Loucy (cell line): ENCODE data around the gene ARSG.

Source experiments
- H2AFZ ChIP-seq: fragments of 200-600 bp; sonication (generic); 2 replicates; pipeline ENCODE4 v1.6.0; 2016; ENCODE audit warnings: antibody characterized with exemption, mild to moderate bottlenecking, low read length, moderate library complexity
- H3F3A ChIP-seq: fragments of 200-600 bp; 2 replicates; pipeline ENCODE4 v1.6.0; 2016; ENCODE audit warnings: antibody characterized with exemption, low read depth, mild to moderate bottlenecking
- H3K27me3 ChIP-seq: fragments of 200-600 bp; sonication (generic); 2 replicates; pipeline ENCODE4 v1.6.1; 2014; ENCODE audit warnings: low read length, mild to moderate bottlenecking; ENCODE audit not compliant: insufficient read depth, poor library complexity, severe bottlenecking
- H3K36me3 ChIP-seq: fragments of 200-600 bp; sonication (generic); 2 replicates; pipeline ENCODE4 v1.6.1; 2016; ENCODE audit warnings: low read length; ENCODE audit not compliant: insufficient read depth
- H3K4me1 ChIP-seq: fragments of 200-600 bp; sonication (generic); 2 replicates; pipeline ENCODE4 v1.5.1; 2014; ENCODE audit warnings: low read length, mild to moderate bottlenecking; ENCODE audit not compliant: insufficient read depth, poor library complexity, severe bottlenecking
- H3K4me2 ChIP-seq: fragments of 200-600 bp; sonication (generic); 2 replicates; pipeline ENCODE4 v1.6.0; 2014; ENCODE audit warnings: antibody characterized with exemption, low read length, low read depth, mild to moderate bottlenecking; ENCODE audit not compliant: poor library complexity, severe bottlenecking
- H3K4me3 ChIP-seq: fragments of 200-600 bp; sonication (generic); 2 replicates; pipeline ENCODE4 v1.5.1; 2014; ENCODE audit warnings: low read length, mild to moderate bottlenecking, mixed read lengths; ENCODE audit not compliant: poor library complexity, severe bottlenecking
- H3K79me2 ChIP-seq: fragments of 200-600 bp; sonication (generic); 2 replicates; pipeline ENCODE4 v1.6.1; 2014; ENCODE audit warnings: low read length; ENCODE audit not compliant: insufficient read depth
- H3K9ac ChIP-seq: fragments of 200-600 bp; sonication (generic); 2 replicates; pipeline ENCODE4 v1.6.0; 2014; ENCODE audit warnings: mild to moderate bottlenecking, low read depth, low read length, moderate library complexity; ENCODE audit not compliant: poor library complexity, severe bottlenecking
- H3K9me2 ChIP-seq: fragments of 200-600 bp; sonication (generic); replicated peaks from 2 replicates; pipeline ENCODE4 v1.6.1; 2016; ENCODE audit warnings: low read depth, low read length, mixed read lengths
- H3K9me3 ChIP-seq: fragments of 200-600 bp; sonication (generic); 2 replicates; pipeline ENCODE4 v1.6.1; 2014; ENCODE audit warnings: mild to moderate bottlenecking, antibody characterized with exemption, low read length, low read depth; ENCODE audit not compliant: insufficient read depth
- H4K20me1 ChIP-seq: fragments of 200-600 bp; sonication (generic); 2 replicates; pipeline ENCODE4 v1.6.0; 2014; ENCODE audit warnings: antibody characterized with exemption, low read length, mild to moderate bottlenecking; ENCODE audit not compliant: insufficient read depth, poor library complexity, severe bottlenecking
- EZH2phosphoT487 ChIP-seq: fragments of 200-600 bp; IDR thresholded peaks from 2 replicates; pipeline ENCODE4 v1.6.1; 2018; ENCODE audit warnings: antibody characterized with exemption, mild to moderate bottlenecking, moderate library complexity, borderline replicate concordance
- TF ChIP-seq, protein P1 (sequence below): fragments of 200-600 bp; sonication (generic); conservative IDR thresholded peaks from 2 replicates; pipeline ENCODE4 v1.5.1; 2014; ENCODE audit warnings: mild to moderate bottlenecking, antibody characterized with exemption, low read length

ARSG gene

DNA sequence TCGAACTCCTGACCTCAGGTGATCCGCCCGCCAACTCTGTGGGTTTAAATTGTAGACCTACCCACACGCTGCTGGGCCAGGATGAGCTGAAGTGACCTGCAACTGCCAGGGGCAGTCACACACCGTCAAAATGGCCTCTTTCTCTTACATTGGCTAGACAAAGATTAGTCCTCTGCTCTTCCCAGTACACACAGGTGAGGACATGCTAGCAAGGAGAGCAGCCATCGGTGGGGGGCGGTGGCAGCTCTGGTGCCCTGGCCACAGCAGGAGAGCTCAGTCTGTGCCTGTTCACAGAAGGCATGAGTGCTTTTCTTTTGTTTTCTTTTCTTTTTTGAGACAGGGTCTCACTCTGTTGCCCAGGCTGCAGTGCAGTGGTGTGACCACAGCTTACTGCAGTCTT is 136.3 kb downstream of the ARSG start:
- Histone ChIP-seq H4K20me1 (no peaks in the 10 kb centered on the region), H3K27me3 (no peaks in the 10 kb centered on the region), H3K9ac (no peak overlapping the region), H2AFZ (no peak overlapping the region), H3K4me1 (no peaks in the 10 kb centered on the region), H3K4me2 (no peak overlapping the region), H3K9me3 (no peaks in the 10 kb centered on the region), H3K36me3 (peaks cover 25% of the 10 kb centered on the region; the same call in 1 of the 2 replicates), H3F3A (no peaks in the 10 kb centered on the region), H3K9me2 (no peaks in the 10 kb centered on the region), H3K79me2 (no peaks in the 10 kb centered on the region), H3K4me3 (no peak overlapping the region)
- TF ChIP-seq EZH2phosphoT487: no peak
- TF ChIP-seq, protein P1, sequence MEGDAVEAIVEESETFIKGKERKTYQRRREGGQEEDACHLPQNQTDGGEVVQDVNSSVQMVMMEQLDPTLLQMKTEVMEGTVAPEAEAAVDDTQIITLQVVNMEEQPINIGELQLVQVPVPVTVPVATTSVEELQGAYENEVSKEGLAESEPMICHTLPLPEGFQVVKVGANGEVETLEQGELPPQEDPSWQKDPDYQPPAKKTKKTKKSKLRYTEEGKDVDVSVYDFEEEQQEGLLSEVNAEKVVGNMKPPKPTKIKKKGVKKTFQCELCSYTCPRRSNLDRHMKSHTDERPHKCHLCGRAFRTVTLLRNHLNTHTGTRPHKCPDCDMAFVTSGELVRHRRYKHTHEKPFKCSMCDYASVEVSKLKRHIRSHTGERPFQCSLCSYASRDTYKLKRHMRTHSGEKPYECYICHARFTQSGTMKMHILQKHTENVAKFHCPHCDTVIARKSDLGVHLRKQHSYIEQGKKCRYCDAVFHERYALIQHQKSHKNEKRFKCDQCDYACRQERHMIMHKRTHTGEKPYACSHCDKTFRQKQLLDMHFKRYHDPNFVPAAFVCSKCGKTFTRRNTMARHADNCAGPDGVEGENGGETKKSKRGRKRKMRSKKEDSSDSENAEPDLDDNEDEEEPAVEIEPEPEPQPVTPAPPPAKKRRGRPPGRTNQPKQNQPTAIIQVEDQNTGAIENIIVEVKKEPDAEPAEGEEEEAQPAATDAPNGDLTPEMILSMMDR: no peak

DNA sequence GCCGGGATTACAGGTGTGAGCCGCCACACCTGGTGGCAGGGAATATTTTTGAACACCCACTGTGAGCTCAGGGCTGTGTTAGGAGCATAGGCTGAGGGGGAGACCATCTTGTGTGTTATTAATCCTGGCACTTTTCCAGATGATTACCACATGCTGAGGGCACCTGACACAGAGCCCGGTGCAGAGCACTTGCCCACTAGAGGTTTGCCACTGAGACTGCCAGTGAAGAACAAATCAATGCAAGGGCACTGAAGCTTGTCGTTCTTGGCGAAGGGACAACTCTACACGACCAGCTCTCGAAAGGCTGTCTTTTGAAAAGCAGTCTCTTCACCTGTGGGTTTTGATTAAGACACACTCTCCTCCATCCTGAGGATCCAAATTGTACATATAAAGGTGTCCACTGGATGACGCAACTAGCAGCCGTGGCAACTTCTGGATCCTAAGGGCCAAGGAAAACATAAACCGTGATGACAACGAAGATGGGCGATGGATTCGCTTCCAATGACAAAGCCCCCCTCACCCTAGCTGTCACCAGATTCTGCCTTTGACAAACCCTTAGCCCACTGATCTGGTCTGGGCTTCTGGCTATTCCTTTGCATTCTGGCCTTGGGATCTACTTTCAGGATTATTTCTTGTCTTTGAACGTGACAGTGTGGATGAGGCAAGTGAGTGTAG is 137.3 kb downstream of the ARSG start:
- H3K79me2 ChIP-seq: no peaks in the 10 kb centered on the region
- no peaks in the 10 kb centered on the region for H3F3A ChIP-seq
- TF ChIP-seq EZH2phosphoT487: no peak
- TF ChIP-seq, protein P1: no peak
- H3K4me3 ChIP-seq: no peak overlapping the region
- H3K9ac ChIP-seq: no peak overlapping the region
- H3K36me3 ChIP-seq: peaks cover 31% of the 10 kb centered on the region; the same call in 1 of the 2 replicates
- no peaks in the 10 kb centered on the region for H3K9me3 ChIP-seq
- no peak overlapping the region for H3K4me2 ChIP-seq
- H3K9me2 ChIP-seq: no peaks in the 10 kb centered on the region
- H4K20me1 ChIP-seq: no peaks in the 10 kb centered on the region
- H2AFZ ChIP-seq: no peak overlapping the region
- no peaks in the 10 kb centered on the region for H3K4me1 ChIP-seq
- no peaks in the 10 kb centered on the region for H3K27me3 ChIP-seq

DNA sequence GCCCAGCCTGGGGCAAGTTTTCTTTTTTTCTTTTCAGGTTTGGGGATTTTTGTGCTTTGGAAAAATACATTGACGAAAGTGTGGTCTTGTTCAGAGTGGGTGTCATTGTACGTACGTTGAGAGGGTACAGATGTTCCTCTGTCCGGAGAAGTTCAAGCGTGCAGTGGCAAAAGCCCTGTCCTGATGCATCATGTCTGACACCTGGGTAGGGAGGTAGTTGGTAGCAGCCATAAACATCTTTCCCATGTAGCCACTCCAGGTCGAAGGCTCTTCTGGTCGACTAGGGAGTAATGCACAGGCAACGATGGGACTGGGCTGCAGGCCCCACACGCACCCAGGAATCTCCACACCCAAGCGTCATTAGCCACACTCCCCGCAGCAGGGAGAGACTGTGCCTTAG is 138.6 kb downstream of the ARSG start:
- Histone ChIP-seq H3K4me1 (no peaks in the 10 kb centered on the region), H3K36me3 (peaks cover 31% of the 10 kb centered on the region; the same call in 1 of the 2 replicates), H3K9me2 (no peaks in the 10 kb centered on the region), H3K4me3 (no peak overlapping the region), H3K27me3 (no peaks in the 10 kb centered on the region), H3K9ac (no peak overlapping the region), H3K4me2 (no peak overlapping the region), H3F3A (no peaks in the 10 kb centered on the region), H3K79me2 (no peaks in the 10 kb centered on the region), H2AFZ (no peak overlapping the region), H4K20me1 (no peaks in the 10 kb centered on the region), H3K9me3 (no peaks in the 10 kb centered on the region)
- TF ChIP-seq, protein P1: no peak
- no peak for TF ChIP-seq EZH2phosphoT487
